Activated CD4-positive, CD25-positive, alpha-beta regulatory T cell treated with anti-CD3 and anti-CD28 coated beads, Interleukin-2, amount 50 U/mL, for 72 hours (primary cell): ENCODE results near the gene TICRR.

Source experiments
- DNase-seq: peaks from one replicate; pipeline ENCODE4 v3.0.0; 2021

TICRR gene

DNA sequence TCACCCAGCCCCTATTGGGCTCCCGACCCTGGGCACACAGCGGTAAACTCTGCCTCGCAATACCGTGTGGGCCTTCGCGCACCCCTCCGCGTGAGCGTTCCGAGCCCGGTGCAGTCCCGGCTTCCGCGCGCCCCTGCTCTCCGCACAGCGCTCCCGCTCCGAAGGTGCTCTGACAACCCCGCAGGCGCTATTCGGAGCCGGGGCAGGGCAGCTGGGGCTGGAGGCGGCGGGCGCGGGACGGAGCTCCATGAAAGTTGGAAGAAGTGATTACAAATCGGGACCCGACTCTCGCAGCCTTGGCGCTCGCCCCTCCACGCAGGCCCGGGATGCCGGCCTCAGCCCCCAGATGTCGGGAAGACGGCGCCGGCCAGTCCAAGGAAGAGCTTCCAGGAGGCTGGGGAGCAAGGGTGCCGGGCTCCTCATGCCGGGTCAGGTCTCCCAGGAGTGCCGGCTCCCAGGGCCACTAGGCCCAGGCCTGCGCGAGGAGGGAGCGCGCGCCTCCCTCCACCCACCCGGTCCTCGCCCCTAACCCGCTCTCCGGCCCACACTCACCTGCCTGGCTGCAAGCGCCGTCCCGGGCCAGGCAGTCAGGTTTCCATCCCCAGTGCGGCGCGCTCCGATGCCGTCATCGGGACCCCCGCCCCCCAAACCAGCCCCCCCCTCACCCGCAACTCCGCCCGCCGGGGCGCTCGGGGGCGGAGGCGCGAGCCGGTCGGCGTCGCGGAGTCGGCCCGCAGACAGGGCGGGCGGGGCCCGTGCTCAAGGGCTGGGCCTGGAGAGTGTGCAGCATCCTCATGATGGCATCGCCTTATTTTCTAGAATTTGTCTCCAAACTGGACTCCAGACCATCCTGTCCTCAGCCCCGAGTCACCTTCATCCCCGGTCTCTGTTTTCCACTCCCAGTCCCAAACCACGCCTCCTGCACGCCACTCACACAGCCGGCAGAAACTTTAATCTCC is 79.9 kb downstream of the TICRR start, which contains the start of gene KIF7:
Gene KIF7 (minus strand): TSS at position 621 of the 959 bp plus-strand sequence. CDS start 2,537 bp downstream, outside the sequence.
- DNase-seq, result no peak

- DNase-seq, result no peak
These were observed 81.0 kb downstream of the TICRR start for GRCh38 chr15:89656116-89656815.

GRCh38 chr15:89657686-89658200 is 82.5 kb downstream of the TICRR start:
- no peak for DNase-seq

GRCh38 chr15:89659295-89659694 is 84.0 kb downstream of the TICRR start:
- no peak for DNase-seq

DNA sequence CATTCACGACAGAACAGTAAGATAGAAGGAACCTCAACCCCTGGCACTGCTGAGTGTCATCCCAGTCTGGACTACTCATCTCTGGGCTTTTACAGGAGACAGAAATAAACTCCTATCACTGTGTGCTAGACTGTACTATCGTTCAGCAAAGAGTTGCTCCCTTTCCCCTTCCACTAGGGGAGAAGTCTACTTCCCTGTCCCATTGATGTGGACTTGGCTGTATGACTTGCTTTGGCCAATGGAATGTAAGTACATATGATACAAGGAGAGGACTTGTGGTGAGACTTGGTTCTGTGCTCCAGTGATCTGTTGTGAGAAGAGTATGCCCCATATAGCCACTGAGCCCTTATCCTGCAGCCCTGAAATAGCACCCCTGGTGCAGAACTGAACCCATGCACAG is 85.3 kb downstream of the TICRR start:
- DNase-seq, result no peak

- no peak for DNase-seq
These were observed 87.8 kb downstream of the TICRR start for GRCh38 chr15:89662893-89663626.

DNA sequence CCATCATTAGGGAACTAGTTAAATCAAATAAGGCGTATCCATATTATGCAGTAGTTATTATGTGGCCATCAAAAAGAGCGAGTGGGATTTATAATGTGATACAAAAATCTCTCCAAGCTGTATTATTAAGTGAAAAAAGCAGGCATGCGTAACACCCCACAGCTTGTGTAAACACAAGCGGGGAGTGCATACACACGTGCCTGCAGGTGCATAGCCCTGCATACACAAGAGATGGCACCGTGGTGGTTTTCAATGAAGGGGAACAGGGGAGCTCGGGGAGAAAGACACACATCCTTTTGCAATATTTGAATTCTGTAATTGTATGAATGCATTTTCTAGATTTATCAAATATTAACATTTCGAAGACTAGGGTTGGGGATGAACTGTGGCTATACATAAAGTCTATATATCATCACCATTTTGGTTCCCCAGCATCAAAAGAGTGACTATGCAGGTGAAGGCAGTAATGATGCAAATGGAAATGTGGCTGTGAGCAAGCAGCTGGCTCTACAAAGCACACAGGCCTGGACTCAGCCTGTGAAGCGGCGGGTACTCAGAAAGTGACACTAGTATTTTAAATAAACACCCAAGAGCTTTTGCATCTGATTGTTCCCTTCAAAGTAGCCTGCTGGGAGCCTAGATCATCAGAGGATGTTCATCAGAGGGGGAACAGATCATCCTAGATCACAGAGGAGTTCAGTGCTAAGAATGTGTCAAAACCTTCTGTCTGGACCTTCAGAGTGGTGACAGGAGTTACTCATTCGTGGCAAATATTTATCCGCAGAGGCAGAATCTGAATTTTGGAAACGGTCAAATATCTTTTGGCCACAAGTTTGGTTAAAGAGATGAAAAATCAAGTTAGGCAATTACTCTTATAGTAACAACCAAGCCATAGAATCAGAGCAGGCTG is 89.4 kb downstream of the TICRR start:
- no peak for DNase-seq

- no peak for DNase-seq
These were observed 90.3 kb downstream of the TICRR start for GRCh38 chr15:89665449-89666181.

GRCh38 chr15:89666184-89666857 is 91.1 kb downstream of the TICRR start:
- DNase-seq, result no peak

DNA sequence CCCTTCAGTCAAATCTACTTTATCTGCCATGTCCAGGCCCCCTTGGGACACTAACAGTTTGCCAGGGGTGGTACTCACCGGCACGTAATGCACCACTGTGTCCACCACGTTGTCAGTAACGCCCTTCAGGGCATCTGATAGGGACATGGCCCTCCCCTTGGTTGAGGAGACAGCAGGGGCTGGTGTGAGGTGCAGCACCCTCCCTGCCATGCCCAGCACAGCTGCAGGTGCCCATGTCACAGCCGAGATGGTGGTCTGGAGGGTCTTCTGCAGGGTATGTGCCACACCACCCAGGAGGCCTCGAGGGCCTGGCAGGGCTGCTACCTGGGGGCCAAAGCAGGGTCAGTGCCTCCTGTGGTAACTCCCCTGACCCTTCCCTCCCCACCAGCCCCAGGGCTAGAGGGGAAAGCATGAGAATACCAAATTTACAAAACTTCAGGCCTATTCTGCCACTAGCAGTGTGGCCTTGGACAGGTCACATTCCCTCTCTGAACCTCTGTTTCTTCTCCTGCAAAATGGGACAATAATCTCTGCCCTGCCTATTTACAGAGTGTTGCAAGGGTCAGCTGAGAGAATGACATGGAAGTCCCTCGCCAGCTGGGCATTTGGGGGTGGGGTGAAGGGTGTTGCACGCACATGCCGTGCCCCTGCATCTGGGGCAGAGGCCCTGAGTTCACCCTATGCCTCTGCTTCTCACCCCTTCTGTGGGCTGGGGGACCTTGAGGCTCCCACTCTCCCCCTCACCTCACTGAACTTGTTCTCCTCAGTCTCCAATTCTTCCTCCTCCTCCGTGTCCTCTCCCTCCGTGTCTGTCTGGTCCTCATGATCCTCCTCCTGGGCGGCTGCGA is 91.8 kb downstream of the TICRR start:
- DNase-seq, result no peak

- DNase-seq, result no peak
These were observed 92.4 kb downstream of the TICRR start for GRCh38 chr15:89667706-89667960.

DNA sequence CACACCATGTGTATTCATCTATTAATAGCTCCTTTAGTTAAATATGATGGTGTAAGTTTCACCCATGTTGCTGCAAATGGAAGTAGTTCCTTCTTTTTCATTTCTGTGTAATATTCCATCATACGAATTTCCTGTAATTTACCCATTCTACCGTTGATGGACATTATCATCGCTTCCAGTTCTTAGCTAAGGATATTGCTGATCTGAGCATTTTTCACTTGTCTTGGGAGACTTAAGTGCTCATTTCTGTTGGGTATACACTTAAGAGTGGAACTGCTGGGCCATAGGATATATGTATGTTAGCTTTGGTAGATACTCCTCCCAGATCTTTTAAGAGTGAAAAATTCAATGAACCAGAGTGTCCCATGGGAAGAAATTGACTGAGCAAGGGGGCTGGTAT is 92.9 kb downstream of the TICRR start:
- DNase-seq, result no peak

DNA sequence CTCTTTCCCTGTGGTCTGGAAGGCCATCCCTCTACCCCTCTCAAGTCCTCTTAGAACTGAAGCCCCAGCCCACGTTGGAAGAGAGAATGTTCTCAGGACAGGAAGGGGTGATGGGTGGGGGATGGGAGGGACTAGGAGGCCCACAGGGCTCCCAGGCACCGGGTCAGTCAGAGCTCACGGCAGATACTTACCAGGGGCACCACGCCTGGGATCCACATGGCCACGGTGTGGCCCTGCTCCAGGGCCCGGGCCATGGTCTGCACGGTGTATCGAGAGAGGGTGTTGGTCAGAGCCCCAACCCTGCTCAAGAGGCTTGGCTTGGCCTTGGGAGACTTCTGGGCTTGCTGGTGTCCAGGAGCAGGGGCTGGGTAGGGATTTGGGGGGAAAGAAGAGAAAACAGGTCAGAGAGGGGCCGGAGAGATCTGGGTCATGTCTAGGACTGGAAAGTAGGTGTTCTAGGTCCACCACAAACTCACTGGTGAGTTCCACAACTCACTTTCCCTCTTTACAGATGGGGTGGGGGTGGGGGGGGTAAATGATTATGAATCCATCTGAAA is 94.1 kb downstream of the TICRR start:
- DNase-seq, result no peak

DNA sequence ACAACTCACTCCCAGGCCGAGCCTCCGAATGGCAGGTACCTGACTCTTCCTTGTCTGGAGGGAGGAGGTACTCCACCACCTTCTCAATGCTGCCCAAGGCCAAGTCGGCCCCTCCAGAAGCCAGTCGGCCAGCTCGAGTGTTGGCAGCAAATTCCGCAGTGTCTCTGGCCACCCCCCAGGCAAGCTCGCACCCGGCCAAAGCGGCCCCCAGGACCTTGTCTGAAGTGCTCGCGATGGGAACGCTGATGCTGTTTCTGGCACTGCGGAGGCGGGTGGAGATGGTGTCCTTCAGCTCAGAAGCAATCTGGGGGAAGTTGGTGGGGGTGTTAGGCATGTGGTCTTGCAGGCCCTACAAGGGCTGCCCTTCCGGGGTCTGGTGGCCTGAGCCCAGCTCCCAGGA is 94.7 kb downstream of the TICRR start:
- DNase-seq, result no peak

DNA sequence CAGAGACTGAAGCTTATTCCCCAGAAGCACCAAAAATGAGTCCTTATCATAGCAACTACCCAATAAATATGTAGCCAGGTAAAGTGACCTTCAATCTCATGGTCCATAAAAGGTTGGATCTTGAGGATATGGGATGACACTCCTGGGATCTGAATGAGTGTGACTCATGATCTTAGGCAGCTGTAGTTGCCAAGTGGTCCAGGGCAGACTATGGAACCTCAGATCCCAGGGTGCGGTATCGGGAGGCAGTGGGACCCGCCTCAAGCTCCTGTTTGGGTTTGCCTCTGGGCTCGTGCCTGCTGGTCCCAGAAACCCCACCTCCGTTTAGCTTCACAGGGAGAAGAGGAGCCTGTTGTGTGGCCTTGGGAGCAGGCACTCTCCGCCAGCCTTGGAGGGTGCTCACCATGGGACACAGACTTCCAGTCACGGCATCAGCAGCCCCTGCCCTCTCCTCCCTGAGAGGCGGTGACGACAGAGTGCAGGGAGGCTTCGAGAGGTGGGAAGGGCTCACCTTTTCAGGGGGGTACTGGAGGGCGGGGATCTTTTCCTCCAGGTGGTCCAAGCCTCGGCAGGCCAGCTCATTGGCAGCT is 95.8 kb downstream of the TICRR start:
- no peak for DNase-seq

DNA sequence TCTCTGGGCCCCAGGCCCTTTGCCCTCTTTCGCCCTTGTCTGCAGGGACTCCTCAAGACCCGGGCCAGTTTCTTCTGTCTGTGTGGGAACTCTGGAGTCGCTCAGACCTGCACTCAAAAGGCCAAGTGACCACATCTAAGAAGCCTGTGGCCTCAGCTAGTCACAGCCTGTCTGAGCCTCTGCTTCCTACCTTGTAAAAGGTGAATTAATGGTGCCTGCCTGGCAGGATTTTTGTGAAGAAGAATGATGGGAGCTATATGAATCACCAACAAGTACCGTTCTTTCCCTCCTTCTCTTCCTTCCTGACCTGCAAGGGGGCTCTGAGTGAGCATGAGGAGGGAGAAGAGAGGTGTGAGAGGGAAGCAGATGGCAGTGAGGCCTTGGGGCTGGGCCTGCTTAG is 96.4 kb downstream of the TICRR start:
- DNase-seq, result no peak

DNA sequence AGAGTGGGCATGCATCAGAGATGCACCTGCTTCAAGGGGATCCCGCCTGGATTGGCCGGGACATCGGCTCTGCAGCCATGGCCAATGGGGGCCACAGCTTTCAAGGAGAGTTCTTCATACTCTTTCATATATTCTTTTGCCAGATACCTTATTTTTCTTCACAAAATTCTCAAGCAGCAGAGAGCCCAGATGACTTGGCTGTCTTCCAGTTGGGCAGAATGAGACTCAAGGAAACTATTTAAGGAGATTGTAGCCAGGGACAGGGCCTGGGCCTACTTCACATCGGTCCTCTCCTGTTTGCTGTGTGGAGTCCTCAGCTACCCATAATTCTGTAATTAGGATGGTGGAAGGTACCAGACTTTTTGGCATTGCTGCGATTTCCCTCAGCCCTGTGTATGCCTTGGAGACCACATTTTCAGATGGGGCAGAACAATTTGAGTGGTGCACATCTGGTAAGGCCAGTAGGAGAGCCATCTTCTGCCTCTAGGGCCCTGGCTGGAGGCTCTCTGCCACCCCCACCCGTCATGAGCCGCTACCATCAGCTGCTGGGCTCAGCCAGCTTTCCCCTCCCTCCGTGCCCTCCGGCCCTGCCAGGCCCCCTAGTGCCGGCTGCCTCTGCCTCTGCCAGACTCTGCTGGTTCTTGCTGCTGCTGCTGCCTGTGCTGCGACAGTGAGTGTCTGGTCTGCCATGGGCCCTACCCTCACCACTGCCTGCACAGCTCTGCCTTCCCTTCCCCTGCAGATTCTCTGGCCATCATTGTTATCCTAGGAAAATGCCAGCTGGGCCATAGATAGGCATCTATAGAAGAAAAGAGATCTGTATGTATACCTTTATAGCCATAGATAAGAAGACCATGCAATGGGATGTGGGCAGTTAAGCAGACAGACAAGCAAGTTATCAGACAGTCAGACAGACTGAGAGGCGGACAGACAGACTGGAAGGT is 97.2 kb downstream of the TICRR start:
- DNase-seq, result no peak

DNA sequence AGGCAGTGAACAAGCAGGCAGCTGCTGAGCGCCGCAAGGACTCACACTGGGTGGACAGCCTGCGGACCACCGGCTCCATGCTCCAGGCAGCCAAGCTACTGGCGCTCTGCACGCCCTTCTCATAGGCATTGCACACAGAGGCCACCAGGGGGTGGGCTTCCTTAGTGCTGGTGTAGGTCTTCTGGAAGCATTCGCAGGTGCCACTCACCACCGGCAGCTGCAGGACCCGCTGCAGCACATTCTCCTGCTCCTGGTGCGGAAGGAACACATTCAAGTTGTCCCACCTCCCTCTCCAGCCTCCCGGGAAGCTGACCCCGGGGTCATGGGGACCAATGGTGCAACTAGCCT is 97.9 kb downstream of the TICRR start:
- no peak for DNase-seq
